Glutamatergic neuron (in vitro differentiated cells): ENCODE measurements around the gene TM9SF3. TPM values are rescaled to one million over a fixed set of nuclear protein-coding genes. Genes with fewer than 3 reads are reported as not detected.

Source experiments
- DNase-seq: peaks from one replicate; pipeline ENCODE4 v3.0.0; 2022
- H3K27ac Mint-ChIP-seq: one replicate; pipeline ENCODE4 v1.8.0; 2020; ENCODE audit warnings: mild to moderate bottlenecking, mixed read lengths, inconsistent platforms; ENCODE audit not compliant: unreplicated experiment
- H3K27me3 Mint-ChIP-seq: one replicate; pipeline ENCODE4 v1.8.0; 2020; ENCODE audit warnings: mild to moderate bottlenecking, moderate library complexity, mixed read lengths, inconsistent platforms; ENCODE audit not compliant: unreplicated experiment
- H3K36me3 Mint-ChIP-seq: one replicate; pipeline ENCODE4 v1.8.0; 2020; ENCODE audit warnings: mild to moderate bottlenecking, mixed read lengths, inconsistent platforms; ENCODE audit not compliant: unreplicated experiment
- H3K4me1 Mint-ChIP-seq: one replicate; pipeline ENCODE4 v1.8.0; 2020; ENCODE audit warnings: mild to moderate bottlenecking, low read depth, mixed read lengths, inconsistent platforms; ENCODE audit not compliant: unreplicated experiment
- H3K4me3 Mint-ChIP-seq: one replicate; pipeline ENCODE4 v1.8.0; 2020; ENCODE audit warnings: mild to moderate bottlenecking, mixed read lengths, inconsistent platforms; ENCODE audit not compliant: unreplicated experiment
- H3K9me3 Mint-ChIP-seq: one replicate; pipeline ENCODE4 v1.8.0; 2020; ENCODE audit warnings: mild to moderate bottlenecking, moderate library complexity, mixed read lengths, inconsistent platforms; ENCODE audit not compliant: unreplicated experiment
- CTCF ChIP-seq: fragments of 200-600 bp; sonication (generic); IDR thresholded peaks from one replicate; pipeline ENCODE4 v1.5.0; 2021; ENCODE audit not compliant: partially characterized antibody, unreplicated experiment
- total RNA-seq: library from RNA; stranded (reverse); fragmentation: NEBNext Ultra II Directional; extraction: Animal tissue kit (Norgen Biotek cat#: 25700); gene quantifications from one replicate; pipeline ENCODE4 v1.2.1, GENCODE V29; 2021; ENCODE audit not compliant: unreplicated experiment

Gene TM9SF3
- total RNA-seq, 1 donor from 2014 or later, result 99.1 TPM

- no peak for TF ChIP-seq CTCF
- Mint-ChIP-seq H3K27ac (no peak overlapping the region), H3K4me1 (no peaks in the 10 kb centered on the region), H3K4me3 (no peak overlapping the region), H3K27me3 (peaks cover 2% of the 10 kb centered on the region), H3K9me3 (no peaks in the 10 kb centered on the region), H3K36me3 (no peaks in the 10 kb centered on the region)
- DNase-seq, result no peak
These were observed 103.8 kb downstream of the TM9SF3 start for GRCh38 chr10:96482815-96483588.

GRCh38 chr10:96478355-96478754 lies 108.5 kb downstream of the TM9SF3 start:
- Mint-ChIP-seq H3K27ac (no peak overlapping the region), H3K4me1 (no peaks in the 10 kb centered on the region), H3K36me3 (peaks cover 5% of the 10 kb centered on the region), H3K27me3 (peaks cover 5% of the 10 kb centered on the region), H3K4me3 (no peak overlapping the region), H3K9me3 (no peaks in the 10 kb centered on the region)
- no peak for TF ChIP-seq CTCF
- DNase-seq, result no peak

- Mint-ChIP-seq H3K4me3 (no peak overlapping the region), H3K4me1 (no peaks in the 10 kb centered on the region), H3K27ac (no peak overlapping the region), H3K36me3 (peaks cover 5% of the 10 kb centered on the region), H3K9me3 (no peaks in the 10 kb centered on the region), H3K27me3 (peaks cover 5% of the 10 kb centered on the region)
- no peak for DNase-seq
- no peak for TF ChIP-seq CTCF
These were observed 112.9 kb downstream of the TM9SF3 start for GRCh38 chr10:96473866-96474265.

- Mint-ChIP-seq H3K9me3 (no peaks in the 10 kb centered on the region), H3K36me3 (no peaks in the 10 kb centered on the region), H3K4me1 (no peaks in the 10 kb centered on the region), H3K27me3 (no peaks in the 10 kb centered on the region), H3K4me3 (no peak overlapping the region), H3K27ac (no peak overlapping the region)
- peak; percentile 58 for TF ChIP-seq CTCF
- DNase-seq, result peak; percentile 76
These were observed 116.6 kb downstream of the TM9SF3 start for GRCh38 chr10:96470116-96470743.

GRCh38 chr10:96468845-96469244 lies 118.0 kb downstream of the TM9SF3 start:
- no peaks in the 10 kb centered on the region for H3K9me3 Mint-ChIP-seq
- H3K27ac Mint-ChIP-seq, result no peak overlapping the region
- no peak overlapping the region for H3K4me3 Mint-ChIP-seq
- no peaks in the 10 kb centered on the region for H3K36me3 Mint-ChIP-seq
- DNase-seq, result no peak
- H3K4me1 Mint-ChIP-seq, result no peaks in the 10 kb centered on the region
- no peak for TF ChIP-seq CTCF
- H3K27me3 Mint-ChIP-seq, result no peaks in the 10 kb centered on the region
